Osteocyte (in vitro differentiated cells): ENCODE data around the gene MTURN. TPM values are rescaled to one million over a fixed set of nuclear protein-coding genes. Genes with fewer than 3 reads are reported as not detected.

Source experiments
- DNase-seq: peaks from one replicate; pipeline ENCODE4 v3.0.0; 2021; ENCODE audit warnings: mixed read lengths; ENCODE audit not compliant: unreplicated experiment; ENCODE audit errors: extremely low spot score
- H3K27ac Mint-ChIP-seq: one replicate; pipeline ENCODE4 v1.8.0; 2021; ENCODE audit warnings: mild to moderate bottlenecking, mixed read lengths; ENCODE audit not compliant: unreplicated experiment
- H3K27me3 Mint-ChIP-seq: one replicate; pipeline ENCODE4 v1.8.0; 2021; ENCODE audit warnings: mixed read lengths; ENCODE audit not compliant: unreplicated experiment
- H3K36me3 Mint-ChIP-seq: one replicate; pipeline ENCODE4 v1.8.0; 2021; ENCODE audit warnings: mixed read lengths; ENCODE audit not compliant: unreplicated experiment
- H3K4me1 Mint-ChIP-seq: one replicate; pipeline ENCODE4 v1.8.0; 2021; ENCODE audit warnings: mixed read lengths; ENCODE audit not compliant: unreplicated experiment
- H3K4me3 Mint-ChIP-seq: one replicate; pipeline ENCODE4 v1.8.0; 2021; ENCODE audit warnings: mild to moderate bottlenecking, moderate library complexity, mixed read lengths; ENCODE audit not compliant: unreplicated experiment
- H3K9me3 Mint-ChIP-seq: one replicate; pipeline ENCODE4 v1.8.0; 2021; ENCODE audit warnings: mixed read lengths; ENCODE audit not compliant: unreplicated experiment
- total RNA-seq: library from RNA; stranded (reverse); gene quantifications from 2 replicates; pipeline ENCODE4 v1.2.1, GENCODE V29; 2021
- TF ChIP-seq, protein P1 (sequence below): fragments of 200-600 bp; sonication (generic); IDR thresholded peaks from 2 replicates; pipeline ENCODE4 v1.5.0; 2021; ENCODE audit warnings: antibody characterized with exemption, mild to moderate bottlenecking, moderate library complexity

The MTURN gene
- total RNA-seq, 1 donor from 2014 or later, result 19.0 TPM

DNA sequence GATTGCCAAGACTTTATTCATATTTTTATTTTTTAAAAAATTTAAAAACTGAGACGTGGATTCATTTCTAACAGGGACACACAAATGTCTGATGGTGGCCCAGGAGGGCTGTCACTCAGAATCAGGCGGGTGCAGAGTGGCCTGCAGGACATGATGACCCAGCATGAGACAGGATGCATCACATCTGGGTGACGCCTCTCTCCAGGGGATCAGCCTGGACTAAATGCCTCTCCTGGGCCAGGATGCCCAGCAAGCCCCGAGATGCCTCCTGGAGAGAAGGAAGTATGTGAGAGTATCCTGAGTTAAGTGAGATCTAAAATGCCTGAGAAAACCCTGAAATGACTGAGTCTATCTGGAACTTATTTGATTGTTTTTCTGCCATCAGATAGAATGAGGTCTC lies 16.9 kb upstream of the MTURN start:
- no peak overlapping the region for H3K4me3 Mint-ChIP-seq
- H3K27me3 Mint-ChIP-seq, result no peaks in the 10 kb centered on the region
- DNase-seq, result no peak
- peaks cover 9% of the 10 kb centered on the region for H3K9me3 Mint-ChIP-seq
- H3K4me1 Mint-ChIP-seq, result peaks cover 2% of the 10 kb centered on the region
- no peak overlapping the region for H3K27ac Mint-ChIP-seq
- TF ChIP-seq, protein P1, sequence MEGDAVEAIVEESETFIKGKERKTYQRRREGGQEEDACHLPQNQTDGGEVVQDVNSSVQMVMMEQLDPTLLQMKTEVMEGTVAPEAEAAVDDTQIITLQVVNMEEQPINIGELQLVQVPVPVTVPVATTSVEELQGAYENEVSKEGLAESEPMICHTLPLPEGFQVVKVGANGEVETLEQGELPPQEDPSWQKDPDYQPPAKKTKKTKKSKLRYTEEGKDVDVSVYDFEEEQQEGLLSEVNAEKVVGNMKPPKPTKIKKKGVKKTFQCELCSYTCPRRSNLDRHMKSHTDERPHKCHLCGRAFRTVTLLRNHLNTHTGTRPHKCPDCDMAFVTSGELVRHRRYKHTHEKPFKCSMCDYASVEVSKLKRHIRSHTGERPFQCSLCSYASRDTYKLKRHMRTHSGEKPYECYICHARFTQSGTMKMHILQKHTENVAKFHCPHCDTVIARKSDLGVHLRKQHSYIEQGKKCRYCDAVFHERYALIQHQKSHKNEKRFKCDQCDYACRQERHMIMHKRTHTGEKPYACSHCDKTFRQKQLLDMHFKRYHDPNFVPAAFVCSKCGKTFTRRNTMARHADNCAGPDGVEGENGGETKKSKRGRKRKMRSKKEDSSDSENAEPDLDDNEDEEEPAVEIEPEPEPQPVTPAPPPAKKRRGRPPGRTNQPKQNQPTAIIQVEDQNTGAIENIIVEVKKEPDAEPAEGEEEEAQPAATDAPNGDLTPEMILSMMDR, result no peak
- peaks cover 4% of the 10 kb centered on the region for H3K36me3 Mint-ChIP-seq

DNA sequence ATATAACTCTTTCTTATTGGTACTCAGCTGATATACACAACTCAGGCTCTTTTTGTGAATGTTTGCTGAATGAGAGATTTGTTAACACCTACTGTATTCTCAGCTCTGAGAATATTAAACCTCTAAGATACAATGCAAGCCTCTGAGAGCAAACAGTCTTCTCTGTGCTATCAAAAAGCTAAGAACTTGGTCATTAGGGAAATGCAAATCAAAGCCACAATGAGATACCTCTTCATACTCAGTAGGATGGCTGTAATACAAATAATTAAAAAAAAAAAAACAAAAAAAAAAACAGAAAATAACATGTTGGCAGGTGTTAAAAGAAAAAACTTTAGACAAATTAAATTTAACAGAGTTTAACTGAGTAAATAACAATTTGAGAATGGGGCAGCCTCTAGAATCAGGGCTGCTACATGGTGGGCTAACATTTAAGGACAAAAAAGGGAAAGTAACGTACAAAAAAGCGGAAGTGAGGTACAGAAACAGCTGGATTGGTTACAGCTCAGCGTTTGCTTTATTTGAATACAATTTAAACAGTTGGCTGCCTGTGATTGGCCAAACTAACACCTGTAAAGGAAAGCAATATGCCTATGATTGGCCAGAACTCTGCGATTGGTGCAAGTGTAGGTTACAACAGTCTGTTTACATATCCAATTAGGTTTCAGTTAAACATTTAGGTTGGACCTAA lies 14.8 kb upstream of the MTURN start:
- Mint-ChIP-seq H3K4me3 (no peak overlapping the region), H3K9me3 (no peaks in the 10 kb centered on the region), H3K36me3 (no peaks in the 10 kb centered on the region), H3K27me3 (no peaks in the 10 kb centered on the region), H3K4me1 (peaks cover 2% of the 10 kb centered on the region), H3K27ac (no peak overlapping the region)
- no peak for DNase-seq
- TF ChIP-seq, protein P1, result no peak

DNA sequence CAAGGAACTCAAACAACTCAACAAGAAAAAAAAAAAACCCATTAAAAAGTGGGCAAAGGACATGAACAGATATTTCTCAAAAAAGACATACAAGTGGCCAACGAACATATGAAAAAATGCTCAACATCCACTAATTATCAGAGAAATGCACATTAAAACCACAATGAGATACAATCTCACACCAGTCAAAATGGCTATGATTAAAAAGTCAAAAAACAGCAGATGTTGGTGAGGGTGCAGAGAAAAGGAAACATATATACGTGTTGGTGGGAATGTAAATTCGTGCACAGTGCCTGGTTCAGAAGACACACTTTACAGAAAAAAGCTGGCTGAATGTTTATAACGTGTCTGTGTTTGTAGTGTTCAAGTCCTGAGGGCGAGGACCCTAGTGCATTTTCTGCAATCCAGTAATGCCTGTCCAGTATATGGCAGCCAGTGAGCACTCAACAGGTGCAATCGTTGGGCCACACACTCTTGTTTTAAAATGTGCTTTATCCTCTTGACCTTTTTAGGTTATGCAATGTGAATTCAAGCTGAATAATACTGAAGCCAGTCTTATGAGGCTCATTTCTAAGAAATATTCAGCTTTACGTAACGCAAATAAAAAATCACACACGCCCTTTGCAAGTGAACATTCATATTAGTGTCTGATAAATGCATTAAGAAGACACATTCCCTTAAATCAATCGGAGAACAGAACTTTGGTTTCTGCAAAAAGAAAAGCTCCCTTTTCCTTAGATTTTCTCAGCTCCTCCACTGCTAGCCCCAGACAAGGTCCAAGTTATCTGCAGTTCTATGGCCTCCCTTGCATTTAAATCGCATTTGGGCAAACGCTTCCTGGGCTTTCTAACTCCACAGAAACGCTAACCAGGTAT lies 813 bp upstream of the MTURN start:
- no peaks in the 10 kb centered on the region for H3K9me3 Mint-ChIP-seq
- H3K36me3 Mint-ChIP-seq, result peaks cover 4% of the 10 kb centered on the region
- H3K4me1 Mint-ChIP-seq, result peaks cover 7% of the 10 kb centered on the region

DNA sequence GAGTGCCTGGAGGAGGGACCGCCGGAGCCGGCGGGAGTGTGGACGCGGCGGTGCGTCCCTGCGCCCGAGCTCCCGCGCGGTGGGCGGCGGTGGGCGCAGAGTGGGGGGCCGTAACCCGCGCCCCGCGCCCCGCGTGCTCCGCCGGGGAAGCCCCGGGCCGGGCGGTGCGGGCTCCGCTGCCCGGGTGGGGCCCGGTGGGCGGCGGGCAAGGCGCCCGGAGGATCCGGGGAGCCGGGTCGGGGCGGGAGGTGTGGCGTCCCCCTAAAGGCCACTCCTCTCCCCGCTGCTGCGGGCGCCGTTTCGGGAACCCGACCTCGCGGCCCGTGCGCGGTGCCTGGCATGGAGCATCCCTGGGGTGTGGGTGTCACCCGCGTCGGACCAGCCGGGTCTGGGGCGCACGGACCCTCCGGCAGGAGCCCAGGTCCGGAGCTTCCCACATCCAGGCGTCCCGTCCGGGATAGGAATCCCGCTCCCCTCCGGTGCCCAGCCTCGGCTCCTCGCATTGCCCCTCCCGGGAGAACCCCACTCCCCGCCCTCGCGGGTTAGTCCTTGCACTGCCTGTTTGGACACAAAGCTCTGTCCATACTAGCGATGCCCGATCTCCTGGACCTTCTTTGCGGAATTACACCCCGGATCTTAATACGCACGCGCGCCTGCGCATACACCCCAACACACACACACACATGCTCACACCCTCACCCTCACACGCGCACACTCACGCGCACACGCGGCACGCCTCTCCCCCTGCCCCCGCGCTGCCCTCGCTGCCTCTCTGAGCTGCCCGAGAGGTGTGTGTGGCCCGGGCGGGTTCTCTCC lies 723 bp downstream of the MTURN start:
- Mint-ChIP-seq H3K27ac (peak overlapping the region; percentile 50), H3K4me3 (peak overlapping the region; percentile 87), H3K9me3 (no peaks in the 10 kb centered on the region), H3K36me3 (no peaks in the 10 kb centered on the region), H3K4me1 (peaks cover 10% of the 10 kb centered on the region), H3K27me3 (no peaks in the 10 kb centered on the region)
- TF ChIP-seq, protein P1, result no peak
- DNase-seq, result peak; percentile 88

More for the DNA sequence above, 813 bp upstream of the MTURN start:
- peak overlapping the region; percentile 76 for H3K27ac Mint-ChIP-seq
- DNase-seq, result no peak
- peak overlapping the region; percentile 83 for H3K4me3 Mint-ChIP-seq
- H3K27me3 Mint-ChIP-seq, result no peaks in the 10 kb centered on the region
- TF ChIP-seq, protein P1, result no peak
